HepG2 (cell line): ENCODE results near the gene NT5M. TPM values are rescaled to one million over a fixed set of nuclear protein-coding genes. Genes with fewer than 3 reads are reported as not detected.
A peak's percentile ranks its signal among the peaks of the same experiment; 100 is the strongest.

Experiments used
- BORCS8-MEF2B ChIP-seq: sonication (generic); formaldehyde crosslinking; IDR thresholded peaks from 2 replicates; pipeline ENCODE4 v1.8.0; 2022; ENCODE audit warnings: mild to moderate bottlenecking, missing genetic modification reagents
- FOXO1 ChIP-seq: sonication (generic); formaldehyde crosslinking; IDR thresholded peaks from 2 replicates; pipeline ENCODE4 v1.4.0; 2020; ENCODE audit warnings: missing genetic modification reagents
- HOXA3 ChIP-seq: sonication (generic); formaldehyde crosslinking; IDR thresholded peaks from 2 replicates; pipeline ENCODE4 v1.5.0; 2020; ENCODE audit warnings: missing genetic modification reagents
- MYC ChIP-seq: sonication (generic); formaldehyde crosslinking; IDR thresholded peaks from 2 replicates; pipeline ENCODE4 v1.9.0; 2021; ENCODE audit warnings: missing genetic modification reagents, borderline replicate concordance
- NAIF1 ChIP-seq: sonication (generic); formaldehyde crosslinking; IDR thresholded peaks from 2 replicates; pipeline ENCODE4 v1.5.0; 2020; ENCODE audit warnings: mild to moderate bottlenecking, missing genetic modification reagents, borderline replicate concordance
- NCOA5 ChIP-seq: sonication (generic); formaldehyde crosslinking; IDR thresholded peaks from 2 replicates; pipeline ENCODE4 v1.4.0; 2020; ENCODE audit warnings: missing genetic modification reagents
- NFKBIZ ChIP-seq: IDR thresholded peaks from 2 replicates; pipeline ENCODE4 v1.6.1; 2018; ENCODE audit warnings: missing genetic modification reagents, missing compliant biosample characterization
- SAP130 ChIP-seq: IDR thresholded peaks from 2 replicates; pipeline ENCODE4 v1.6.1; 2016; ENCODE audit warnings: low read depth
- SATB2 ChIP-seq: sonication (generic); formaldehyde crosslinking; IDR thresholded peaks from 2 replicates; pipeline ENCODE4 v1.5.0; 2020; ENCODE audit warnings: missing genetic modification reagents
- SMAD9 ChIP-seq: sonication (generic); formaldehyde crosslinking; IDR thresholded peaks from 2 replicates; pipeline ENCODE4 v1.5.1; 2020; ENCODE audit warnings: mild to moderate bottlenecking, missing genetic modification reagents
- SNAI1 ChIP-seq: sonication (generic); formaldehyde crosslinking; IDR thresholded peaks from 2 replicates; pipeline ENCODE4 v1.5.0; 2020; ENCODE audit warnings: mild to moderate bottlenecking, missing genetic modification reagents, borderline replicate concordance
- TBX2 ChIP-seq: sonication (generic); formaldehyde crosslinking; IDR thresholded peaks from 2 replicates; pipeline ENCODE4 v1.5.0; 2020; ENCODE audit warnings: missing genetic modification reagents, mild to moderate bottlenecking, borderline replicate concordance
- YY1 ChIP-seq: IDR thresholded peaks from 2 replicates; pipeline ENCODE4 v1.6.1; 2011; ENCODE audit warnings: low read length, low read depth, moderate library complexity, mild to moderate bottlenecking; ENCODE audit not compliant: insufficient read depth, insufficient replicate concordance
- ZBTB21 ChIP-seq: sonication (generic); formaldehyde crosslinking; IDR thresholded peaks from 2 replicates; pipeline ENCODE4 v1.4.0; 2020; ENCODE audit warnings: missing genetic modification reagents
- ZFX ChIP-seq: sonication (generic); formaldehyde crosslinking; IDR thresholded peaks from 2 replicates; pipeline ENCODE4 v1.4.0; 2020; ENCODE audit warnings: mild to moderate bottlenecking, low read depth, missing genetic modification reagents, moderate library complexity
- ZIK1 ChIP-seq: sonication (generic); formaldehyde crosslinking; IDR thresholded peaks from 2 replicates; pipeline ENCODE4 v1.5.0; 2020; ENCODE audit warnings: mild to moderate bottlenecking, low read depth, missing genetic modification reagents, borderline replicate concordance
- ZNF143 ChIP-seq: sonication (generic); formaldehyde crosslinking; IDR thresholded peaks from 2 replicates; pipeline ENCODE4 v1.4.0; 2020; ENCODE audit warnings: missing genetic modification reagents
- ZNF451 ChIP-seq: sonication (generic); formaldehyde crosslinking; IDR thresholded peaks from 2 replicates; pipeline ENCODE4 v1.5.0; 2020; ENCODE audit warnings: mild to moderate bottlenecking, missing genetic modification reagents
- ZNF598 ChIP-seq: sonication (generic); formaldehyde crosslinking; IDR thresholded peaks from 2 replicates; pipeline ENCODE4 v1.5.1; 2020; ENCODE audit warnings: mild to moderate bottlenecking, missing genetic modification reagents, borderline replicate concordance
- polyA plus RNA-seq, 8 experiments: library from polyadenylated mRNA; depleted of rRNA in 3 of 8; stranded (reverse) in 7 of 8; unstranded in 1 of 8; fragments of >200 nt; fragmentation: Illumina TruSeq in 4 of 8; extraction: Trizol in 4 of 8; gene quantifications; 2 replicates each; pipeline versions ENCODE4 v1.2.1 to v1.2.3, GENCODE V29; 2011 to 2016; ENCODE audit warnings: low read depth in 4 of 8, missing spikeins in 1 of 8, mixed read lengths in 1 of 8; ENCODE audit not compliant: insufficient read depth in 1 of 8
- total RNA-seq, 5 experiments: library from RNA; depleted of rRNA; stranded (reverse); fragments of >200 nt; fragmentation: Illumina TruSeq; extraction: Trizol; gene quantifications; 2 replicates each; pipeline ENCODE4 v1.2.3, GENCODE V29; 2016; ENCODE audit warnings: low read depth in 1 of 5
- TF ChIP-seq, protein P1 (sequence below): sonication (generic); formaldehyde crosslinking; IDR thresholded peaks from 2 replicates; pipeline ENCODE4 v1.8.0; 2022; ENCODE audit warnings: mild to moderate bottlenecking, missing genetic modification reagents, borderline replicate concordance
- TF ChIP-seq, protein P2 (sequence below): IDR thresholded peaks from 2 replicates; pipeline ENCODE4 v1.6.1; 2016
- TF ChIP-seq, protein P3 (sequence below): sonication (generic); formaldehyde crosslinking; IDR thresholded peaks from 2 replicates; pipeline ENCODE4 v1.4.0; 2020; ENCODE audit warnings: missing genetic modification reagents, mild to moderate bottlenecking, borderline replicate concordance
- TF ChIP-seq, protein P4 (sequence below): sonication (generic); formaldehyde crosslinking; IDR thresholded peaks from 2 replicates; pipeline ENCODE4 v1.5.1; 2020; ENCODE audit warnings: mild to moderate bottlenecking, missing genetic modification reagents, moderate library complexity

The NT5M gene
- total and polyA plus RNA-seq, 2 of the 13 experiments (the other 11 are each of a cell fraction or from before 2014, with no cell fraction given): 0.55 to 0.78 TPM

DNA sequence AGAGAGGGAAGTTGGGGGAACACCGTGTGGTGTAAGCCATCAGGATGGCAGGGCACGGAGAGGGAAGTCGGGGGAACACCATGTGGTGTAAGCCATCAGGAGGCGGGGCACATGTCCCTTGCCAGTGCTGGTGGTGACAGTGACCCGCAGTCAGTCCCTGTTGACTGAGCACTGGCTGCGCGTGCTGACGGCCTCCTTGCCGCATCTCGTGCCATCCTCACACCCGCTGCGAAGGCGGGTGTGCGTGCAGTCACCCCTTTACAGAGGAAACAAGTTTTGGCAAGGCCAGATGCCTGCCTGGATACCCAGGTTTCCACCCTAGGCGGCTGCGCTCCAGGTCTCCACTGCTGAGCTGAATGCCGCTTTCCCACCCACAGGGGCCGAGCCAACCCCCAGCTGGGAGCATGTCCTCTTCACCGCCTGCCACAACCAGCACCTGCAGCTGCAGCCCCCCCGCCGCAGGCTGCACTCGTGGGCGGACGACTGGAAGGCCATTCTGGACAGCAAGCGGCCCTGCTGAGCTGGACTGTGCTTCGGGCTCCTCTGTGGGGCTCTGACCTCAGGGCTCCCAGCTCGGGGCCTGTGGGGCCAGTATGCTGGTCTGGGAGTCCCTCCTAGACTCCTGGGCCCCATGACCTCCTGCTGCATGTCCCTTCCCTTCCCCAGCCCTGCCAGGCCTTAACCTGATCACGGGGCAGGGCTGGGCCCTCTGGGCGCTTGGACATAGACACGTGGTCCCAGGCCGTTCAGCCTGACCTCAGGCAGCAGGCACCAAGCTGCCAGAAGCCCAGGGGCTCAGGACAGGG, 43.5 kb downstream of the NT5M start (continued):
- TF ChIP-seq, protein P1, sequence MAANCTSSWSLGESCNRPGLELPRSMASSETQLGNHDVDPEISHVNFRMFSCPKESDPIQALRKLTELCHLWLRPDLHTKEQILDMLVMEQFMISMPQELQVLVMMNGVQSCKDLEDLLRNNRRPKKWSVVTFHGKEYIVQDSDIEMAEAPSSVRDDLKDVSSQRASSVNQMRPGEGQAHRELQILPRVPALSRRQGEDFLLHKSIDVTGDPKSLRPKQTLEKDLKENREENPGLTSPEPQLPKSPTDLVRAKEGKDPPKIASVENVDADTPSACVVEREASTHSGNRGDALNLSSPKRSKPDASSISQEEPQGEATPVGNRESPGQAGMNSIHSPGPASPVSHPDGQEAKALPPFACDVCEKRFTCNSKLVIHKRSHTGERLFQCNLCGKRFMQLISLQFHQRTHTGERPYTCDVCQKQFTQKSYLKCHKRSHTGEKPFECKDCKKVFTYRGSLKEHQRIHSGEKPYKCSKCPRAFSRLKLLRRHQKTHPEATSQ (CRISPR knock-in tag): no peak
- TF ChIP-seq BORCS8-MEF2B (CRISPR knock-in tag): no peak
- TF ChIP-seq, protein P2, sequence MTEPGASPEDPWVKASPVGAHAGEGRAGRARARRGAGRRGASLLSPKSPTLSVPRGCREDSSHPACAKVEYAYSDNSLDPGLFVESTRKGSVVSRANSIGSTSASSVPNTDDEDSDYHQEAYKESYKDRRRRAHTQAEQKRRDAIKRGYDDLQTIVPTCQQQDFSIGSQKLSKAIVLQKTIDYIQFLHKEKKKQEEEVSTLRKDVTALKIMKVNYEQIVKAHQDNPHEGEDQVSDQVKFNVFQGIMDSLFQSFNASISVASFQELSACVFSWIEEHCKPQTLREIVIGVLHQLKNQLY (CRISPR knock-in tag): no peak
- no peak for TF ChIP-seq ZNF143 (CRISPR knock-in tag)
- no peak for TF ChIP-seq YY1
- 0 out of 2 replicates have a peak, but pooled peaks have one; percentile 28 for TF ChIP-seq SAP130 (CRISPR knock-in tag)
- TF ChIP-seq, protein P3, sequence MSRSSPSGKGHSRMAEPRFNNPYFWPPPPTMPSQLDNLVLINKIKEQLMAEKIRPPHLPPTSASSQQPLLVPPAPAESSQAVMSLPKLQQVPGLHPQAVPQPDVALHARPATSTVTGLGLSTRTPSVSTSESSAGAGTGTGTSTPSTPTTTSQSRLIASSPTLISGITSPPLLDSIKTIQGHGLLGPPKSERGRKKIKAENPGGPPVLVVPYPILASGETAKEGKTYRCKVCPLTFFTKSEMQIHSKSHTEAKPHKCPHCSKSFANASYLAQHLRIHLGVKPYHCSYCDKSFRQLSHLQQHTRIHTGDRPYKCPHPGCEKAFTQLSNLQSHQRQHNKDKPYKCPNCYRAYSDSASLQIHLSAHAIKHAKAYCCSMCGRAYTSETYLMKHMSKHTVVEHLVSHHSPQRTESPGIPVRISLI (CRISPR knock-in tag): no peak
- TF ChIP-seq ZNF451: no peak
- TF ChIP-seq SMAD9 (CRISPR knock-in tag): no peak
- no peak for TF ChIP-seq SATB2 (CRISPR knock-in tag)
- TF ChIP-seq ZBTB21 (CRISPR knock-in tag): no peak
- TF ChIP-seq TBX2 (CRISPR knock-in tag): peak; percentile 34; the same call in 1 of the 2 replicates
- 0 out of 2 replicates have a peak, but pooled peaks have one; percentile 30 for TF ChIP-seq ZFX
- TF ChIP-seq HOXA3 (CRISPR knock-in tag): no peak
- TF ChIP-seq ZIK1 (CRISPR knock-in tag): no peak
- TF ChIP-seq, protein P4, sequence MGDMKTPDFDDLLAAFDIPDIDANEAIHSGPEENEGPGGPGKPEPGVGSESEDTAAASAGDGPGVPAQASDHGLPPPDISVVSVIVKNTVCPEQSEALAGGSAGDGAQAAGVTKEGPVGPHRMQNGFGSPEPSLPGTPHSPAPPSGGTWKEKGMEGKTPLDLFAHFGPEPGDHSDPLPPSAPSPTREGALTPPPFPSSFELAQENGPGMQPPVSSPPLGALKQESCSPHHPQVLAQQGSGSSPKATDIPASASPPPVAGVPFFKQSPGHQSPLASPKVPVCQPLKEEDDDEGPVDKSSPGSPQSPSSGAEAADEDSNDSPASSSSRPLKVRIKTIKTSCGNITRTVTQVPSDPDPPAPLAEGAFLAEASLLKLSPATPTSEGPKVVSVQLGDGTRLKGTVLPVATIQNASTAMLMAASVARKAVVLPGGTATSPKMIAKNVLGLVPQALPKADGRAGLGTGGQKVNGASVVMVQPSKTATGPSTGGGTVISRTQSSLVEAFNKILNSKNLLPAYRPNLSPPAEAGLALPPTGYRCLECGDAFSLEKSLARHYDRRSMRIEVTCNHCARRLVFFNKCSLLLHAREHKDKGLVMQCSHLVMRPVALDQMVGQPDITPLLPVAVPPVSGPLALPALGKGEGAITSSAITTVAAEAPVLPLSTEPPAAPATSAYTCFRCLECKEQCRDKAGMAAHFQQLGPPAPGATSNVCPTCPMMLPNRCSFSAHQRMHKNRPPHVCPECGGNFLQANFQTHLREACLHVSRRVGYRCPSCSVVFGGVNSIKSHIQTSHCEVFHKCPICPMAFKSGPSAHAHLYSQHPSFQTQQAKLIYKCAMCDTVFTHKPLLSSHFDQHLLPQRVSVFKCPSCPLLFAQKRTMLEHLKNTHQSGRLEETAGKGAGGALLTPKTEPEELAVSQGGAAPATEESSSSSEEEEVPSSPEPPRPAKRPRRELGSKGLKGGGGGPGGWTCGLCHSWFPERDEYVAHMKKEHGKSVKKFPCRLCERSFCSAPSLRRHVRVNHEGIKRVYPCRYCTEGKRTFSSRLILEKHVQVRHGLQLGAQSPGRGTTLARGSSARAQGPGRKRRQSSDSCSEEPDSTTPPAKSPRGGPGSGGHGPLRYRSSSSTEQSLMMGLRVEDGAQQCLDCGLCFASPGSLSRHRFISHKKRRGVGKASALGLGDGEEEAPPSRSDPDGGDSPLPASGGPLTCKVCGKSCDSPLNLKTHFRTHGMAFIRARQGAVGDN (CRISPR knock-in tag): peak; percentile 86
- TF ChIP-seq ZNF598 (CRISPR knock-in tag): no peak
- TF ChIP-seq NAIF1: no peak
- no peak for TF ChIP-seq NFKBIZ
- TF ChIP-seq FOXO1 (CRISPR knock-in tag): no peak
- peak; percentile 16; the same call in 1 of the 2 replicates for TF ChIP-seq MYC (CRISPR knock-in tag)
- no peak for TF ChIP-seq SNAI1 (CRISPR knock-in tag)
- TF ChIP-seq NCOA5 (CRISPR knock-in tag): no peak
